ENCODE measurements around the gene KCNH8.
"Not testable (repeated sequence)": the region's sequence is repeated elsewhere in the genome, so short reads cannot be mapped to it uniquely, and the experiment has no call there.

The KCNH8 gene

GRCh38 chr3:19183584-19183983 is 35.3 kb downstream of the KCNH8 start:
- no peak for DNase-seq (ENCODE audit: low spot score)

- no peak for DNase-seq (ENCODE audit: low spot score)
These were observed 41.8 kb downstream of the KCNH8 start for GRCh38 chr3:19190126-19190525.

- DNase-seq (ENCODE audit: low spot score) = no peak
These were observed 42.3 kb downstream of the KCNH8 start for GRCh38 chr3:19190602-19191001.

- no peak for DNase-seq (ENCODE audit: low spot score)
These were observed 50.8 kb downstream of the KCNH8 start for GRCh38 chr3:19199131-19199530.

GRCh38 chr3:19202303-19202702 is 54.0 kb downstream of the KCNH8 start:
- no peak for DNase-seq (ENCODE audit: low spot score)

GRCh38 chr3:19202754-19203153 is 54.4 kb downstream of the KCNH8 start:
- DNase-seq (ENCODE audit: low spot score) = no peak

- DNase-seq (ENCODE audit: low spot score) = no peak
These were observed 58.2 kb downstream of the KCNH8 start for GRCh38 chr3:19206540-19206939.

- DNase-seq (ENCODE audit: low spot score) = no peak
These were observed 65.4 kb downstream of the KCNH8 start for GRCh38 chr3:19213603-19214220.

GRCh38 chr3:19215427-19215826 is 67.1 kb downstream of the KCNH8 start:
- DNase-seq (ENCODE audit: low spot score) = no peak

GRCh38 chr3:19216669-19217337 is 68.5 kb downstream of the KCNH8 start:
- DNase-seq (ENCODE audit: low spot score) = no peak

GRCh38 chr3:19220311-19220710 is 72.0 kb downstream of the KCNH8 start:
- no peak for DNase-seq (ENCODE audit: low spot score)

- no peak for DNase-seq (ENCODE audit: low spot score)
These were observed 72.8 kb downstream of the KCNH8 start for GRCh38 chr3:19221081-19221480.

GRCh38 chr3:19226479-19226878 is 78.2 kb downstream of the KCNH8 start:
- no peak for DNase-seq (ENCODE audit: low spot score)

- DNase-seq (ENCODE audit: low spot score) = no peak
These were observed 79.9 kb downstream of the KCNH8 start for GRCh38 chr3:19228167-19228566.

GRCh38 chr3:19229086-19229485 is 80.8 kb downstream of the KCNH8 start:
- DNase-seq (ENCODE audit: low spot score) = no peak

GRCh38 chr3:19229881-19230280 is 81.6 kb downstream of the KCNH8 start:
- DNase-seq (ENCODE audit: low spot score) = not testable (repeated sequence)

- no peak for DNase-seq (ENCODE audit: low spot score)
These were observed 83.6 kb downstream of the KCNH8 start for GRCh38 chr3:19231792-19232461.

GRCh38 chr3:19232566-19232965 is 84.3 kb downstream of the KCNH8 start:
- no peak for DNase-seq (ENCODE audit: low spot score)

- not testable (repeated sequence) for DNase-seq (ENCODE audit: low spot score)
These were observed 85.8 kb downstream of the KCNH8 start for GRCh38 chr3:19233882-19234784.

- DNase-seq (ENCODE audit: low spot score) = no peak
These were observed 99.8 kb downstream of the KCNH8 start for GRCh38 chr3:19248143-19248542.

GRCh38 chr3:19248767-19249166 is 100.5 kb downstream of the KCNH8 start:
- DNase-seq (ENCODE audit: low spot score) = no peak

GRCh38 chr3:19250959-19251610 is 102.8 kb downstream of the KCNH8 start:
- DNase-seq (ENCODE audit: low spot score) = no peak
